Stimulated activated naive CD8-positive, alpha-beta T cell treated with anti-CD3 and anti-CD28 coated beads, Interleukin-15, Interleukin-2, amounts not matched to agents 100 U/mL and 50 U/mL, for 24 hours (primary cell): ENCODE data around the gene AEBP2.
A peak's percentile ranks its signal among the peaks of the same experiment; 100 is the strongest.
"Not testable (repeated sequence)": the region's sequence is repeated elsewhere in the genome, so short reads cannot be mapped to it uniquely, and the experiment has no call there.

Experiments
- ATAC-seq: fragments of 150-1000 bp; cut with Tn5 transposase; one replicate; pipeline ENCODE4 v1.10.0; 2021
- DNase-seq: peaks from one replicate; pipeline ENCODE4 v3.0.0; 2021

The AEBP2 gene, protein sequence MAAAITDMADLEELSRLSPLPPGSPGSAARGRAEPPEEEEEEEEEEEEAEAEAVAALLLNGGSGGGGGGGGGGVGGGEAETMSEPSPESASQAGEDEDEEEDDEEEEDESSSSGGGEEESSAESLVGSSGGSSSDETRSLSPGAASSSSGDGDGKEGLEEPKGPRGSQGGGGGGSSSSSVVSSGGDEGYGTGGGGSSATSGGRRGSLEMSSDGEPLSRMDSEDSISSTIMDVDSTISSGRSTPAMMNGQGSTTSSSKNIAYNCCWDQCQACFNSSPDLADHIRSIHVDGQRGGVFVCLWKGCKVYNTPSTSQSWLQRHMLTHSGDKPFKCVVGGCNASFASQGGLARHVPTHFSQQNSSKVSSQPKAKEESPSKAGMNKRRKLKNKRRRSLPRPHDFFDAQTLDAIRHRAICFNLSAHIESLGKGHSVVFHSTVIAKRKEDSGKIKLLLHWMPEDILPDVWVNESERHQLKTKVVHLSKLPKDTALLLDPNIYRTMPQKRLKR

DNA sequence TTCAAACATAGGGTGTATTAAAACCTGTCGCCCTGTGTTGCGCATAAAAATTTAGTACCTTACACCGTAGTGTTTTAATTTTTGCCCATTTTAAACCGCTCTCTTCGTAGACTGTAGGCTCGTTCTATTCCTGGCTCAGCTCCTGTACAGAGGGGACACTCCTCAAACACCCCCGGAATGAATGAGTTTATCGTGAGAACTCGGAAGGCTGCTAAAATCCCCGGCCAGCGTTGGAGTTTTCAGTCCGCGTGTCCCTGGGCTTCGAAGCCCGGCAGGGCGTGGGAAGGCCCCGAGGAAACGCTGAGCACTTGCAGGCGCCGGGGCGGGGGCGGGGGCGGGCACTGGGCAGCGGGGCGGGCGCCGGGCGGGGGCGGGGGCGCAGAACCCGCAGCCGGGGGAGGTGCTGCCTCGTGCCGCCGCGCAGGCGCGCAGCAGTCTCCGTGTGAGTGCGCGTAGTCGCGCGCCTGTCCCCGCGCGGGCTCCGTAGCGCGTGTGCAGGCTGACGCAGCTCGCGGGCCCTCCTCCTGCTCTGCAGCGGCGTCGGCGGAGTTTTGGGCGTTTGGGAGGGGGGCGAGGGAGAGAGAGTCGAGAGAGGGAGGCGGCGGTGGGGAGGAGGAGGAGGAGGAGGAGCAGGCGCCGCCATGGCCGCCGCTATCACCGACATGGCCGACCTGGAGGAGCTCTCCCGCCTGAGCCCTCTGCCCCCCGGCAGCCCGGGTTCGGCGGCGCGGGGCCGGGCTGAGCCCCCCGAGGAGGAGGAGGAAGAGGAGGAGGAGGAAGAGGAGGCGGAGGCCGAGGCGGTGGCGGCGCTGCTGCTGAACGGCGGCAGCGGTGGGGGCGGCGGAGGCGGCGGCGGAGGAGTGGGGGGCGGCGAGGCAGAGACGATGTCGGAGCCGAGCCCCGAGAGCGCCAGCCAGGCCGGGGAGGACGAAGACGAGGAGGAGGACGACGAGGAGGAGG, at the start of gene AEBP2:
Gene AEBP2 (plus strand): TSS at position 434 of the 960 bp plus-strand sequence. CDS start 208 bp downstream, at position 642.
- peak; percentile 80 for ATAC-seq
- DNase-seq: peak; percentile 83

DNA sequence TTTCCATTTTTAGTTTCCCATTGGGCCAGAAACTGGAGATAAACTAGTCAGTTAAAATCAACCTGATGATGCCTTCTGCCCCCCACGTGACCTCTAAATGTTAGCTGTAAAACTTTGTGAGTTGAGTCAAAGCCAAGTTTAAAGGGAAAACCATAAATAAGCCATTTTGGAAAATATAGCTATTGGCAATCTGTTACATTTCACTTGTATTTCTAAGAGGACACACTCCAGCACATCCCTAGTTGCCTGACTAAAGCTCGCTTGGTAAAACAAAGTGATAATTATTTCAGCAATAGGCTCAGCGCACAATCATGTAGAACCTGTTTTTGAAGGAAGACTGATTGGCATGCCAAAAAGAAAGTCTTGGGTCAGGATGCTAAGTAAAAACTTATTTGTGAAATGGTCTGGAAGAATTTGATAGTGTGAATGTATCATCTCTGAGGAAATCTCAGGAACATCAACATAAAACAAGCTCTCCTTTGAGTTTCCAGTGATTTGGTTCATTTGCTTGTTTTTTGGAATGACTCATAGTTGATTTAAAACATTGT, 49.2 kb upstream of the AEBP2 start:
- DNase-seq: no peak
- ATAC-seq: no peak

DNA sequence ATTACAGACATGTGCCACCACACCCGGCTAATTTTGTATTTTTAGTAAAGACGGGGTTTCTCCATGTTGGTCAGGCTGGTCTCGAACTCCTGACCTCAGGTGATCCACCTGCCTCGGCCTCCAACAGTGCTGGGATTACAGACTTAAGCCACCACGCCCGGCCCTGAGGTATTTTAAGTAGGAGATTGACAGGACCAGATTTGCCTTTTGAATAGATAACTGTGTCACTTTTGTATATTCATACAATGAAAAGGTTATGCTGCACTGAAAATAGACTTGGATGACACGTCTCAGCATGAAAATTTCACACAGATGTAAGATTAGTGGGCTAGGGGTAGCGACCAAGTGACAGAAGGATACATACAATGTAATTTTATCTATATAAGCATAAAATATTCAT, 46.6 kb upstream of the AEBP2 start:
- not testable (repeated sequence) for ATAC-seq, DNase-seq

DNA sequence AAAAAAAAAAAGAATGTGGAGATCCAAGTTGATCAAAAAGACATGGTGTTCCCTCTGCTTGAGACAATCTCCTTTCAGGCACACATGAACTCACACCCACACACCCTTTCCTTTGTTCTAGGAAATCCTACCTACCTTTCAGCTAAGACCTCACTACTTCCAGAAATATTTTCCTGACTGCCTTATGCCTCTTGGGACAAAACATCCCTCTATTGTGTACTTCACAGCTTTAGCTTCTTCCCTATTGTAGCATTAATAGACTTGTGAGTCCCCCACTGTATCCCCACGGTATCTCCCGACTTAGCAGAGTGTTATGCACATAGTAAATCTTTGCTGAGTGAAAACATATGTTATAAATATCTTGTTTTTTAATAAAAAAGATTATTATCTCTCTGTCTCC, 44.9 kb upstream of the AEBP2 start:
- no peak for ATAC-seq

DNA sequence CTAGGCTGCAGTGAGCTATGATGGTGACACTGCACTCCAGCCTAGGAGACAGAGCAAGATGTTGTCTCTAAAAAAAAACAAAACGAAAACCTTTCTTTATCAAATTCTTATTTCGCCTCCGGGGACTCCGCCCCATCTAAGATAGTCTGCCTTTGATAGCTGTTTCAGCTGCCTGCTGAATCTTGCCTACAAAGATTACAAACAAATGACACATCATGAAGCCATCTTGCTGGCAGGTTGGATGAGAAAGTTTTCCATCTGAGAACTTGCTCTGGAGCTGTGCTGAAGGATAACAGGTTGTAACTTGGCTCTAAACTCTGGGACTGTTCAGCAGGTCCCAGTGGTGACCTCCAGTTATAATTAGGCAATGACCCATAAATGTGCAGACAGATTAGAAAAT, 41.8 kb upstream of the AEBP2 start:
- no peak for DNase-seq
- ATAC-seq: no peak

More for the DNA sequence above, 44.9 kb upstream of the AEBP2 start:
- no peak for DNase-seq

DNA sequence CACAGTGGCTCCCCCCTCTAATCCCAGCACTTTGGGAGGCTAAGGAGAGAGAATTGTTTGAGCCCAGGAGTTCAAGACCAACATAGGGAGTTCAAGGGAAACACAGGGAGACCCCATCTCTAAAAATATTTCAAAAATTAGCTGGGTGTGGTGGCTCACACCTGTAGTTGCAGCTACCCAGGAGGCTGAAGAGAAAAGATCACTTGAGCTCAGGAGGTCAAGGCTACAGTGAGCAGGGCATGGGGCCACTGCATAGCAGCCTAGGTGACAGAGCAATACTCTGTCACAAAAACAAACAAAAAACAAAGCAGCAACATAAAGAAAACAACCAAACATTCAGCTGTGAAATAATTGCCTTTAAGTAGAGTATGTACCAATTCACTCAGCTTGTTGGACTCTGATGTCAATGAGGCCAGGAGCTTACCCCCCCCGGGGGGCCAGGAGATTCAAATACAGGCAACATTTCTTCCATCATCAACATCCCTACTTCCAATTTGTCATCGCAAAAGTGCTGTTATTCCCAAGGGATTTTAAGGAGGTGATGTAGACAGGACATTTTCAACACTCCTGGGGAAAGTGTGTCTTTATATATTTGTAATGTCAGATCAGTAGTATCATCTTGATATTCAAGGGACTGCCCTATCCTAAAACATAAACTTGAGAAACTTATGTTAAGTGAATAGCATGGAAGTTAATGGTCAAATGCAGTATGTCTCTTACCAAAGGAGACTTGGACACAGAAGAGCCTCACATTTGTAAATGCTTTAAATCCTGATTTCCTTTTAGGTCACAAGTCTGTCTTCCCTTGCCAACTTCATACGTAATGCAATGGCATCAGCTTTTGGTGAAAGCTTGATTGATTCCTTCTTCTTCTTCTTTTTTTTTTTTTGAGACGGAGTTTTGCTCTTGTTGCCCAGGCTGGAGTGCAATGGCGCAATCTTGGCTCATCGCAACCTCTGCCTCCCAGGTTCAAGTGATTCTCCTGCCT, 40.6 kb upstream of the AEBP2 start:
- no peak for DNase-seq
- no peak for ATAC-seq

DNA sequence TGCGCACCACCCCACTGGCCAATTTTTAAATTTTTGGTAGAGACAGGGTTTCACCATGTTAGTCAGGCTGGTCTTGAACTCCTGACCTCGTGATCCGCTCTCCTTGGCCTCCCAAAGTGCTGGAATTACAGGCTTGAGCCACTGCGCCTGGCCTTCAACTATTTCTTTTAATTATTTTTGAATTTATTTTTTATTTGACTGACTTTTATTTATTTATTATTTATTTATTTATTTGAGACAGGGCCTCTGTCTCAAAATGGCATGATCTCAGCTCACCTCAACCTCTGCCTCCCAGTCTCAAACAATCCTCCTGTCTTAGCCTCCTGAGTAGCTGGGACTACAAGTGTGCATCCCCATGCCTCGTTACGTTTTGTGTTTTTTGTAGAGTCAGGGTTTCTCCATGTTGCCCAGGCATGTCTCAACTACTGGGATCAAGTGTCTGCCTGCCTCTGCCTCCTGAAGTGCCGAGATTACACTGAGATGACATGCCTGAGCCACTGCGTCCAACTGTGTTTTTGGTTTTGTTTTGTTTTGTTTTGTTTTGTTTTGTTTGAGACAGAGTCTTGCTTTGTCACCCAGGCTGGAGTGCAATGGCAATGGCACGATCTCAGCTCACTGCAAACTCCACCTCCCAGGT, 38.5 kb upstream of the AEBP2 start:
- ATAC-seq, DNase-seq: not testable (repeated sequence)

DNA sequence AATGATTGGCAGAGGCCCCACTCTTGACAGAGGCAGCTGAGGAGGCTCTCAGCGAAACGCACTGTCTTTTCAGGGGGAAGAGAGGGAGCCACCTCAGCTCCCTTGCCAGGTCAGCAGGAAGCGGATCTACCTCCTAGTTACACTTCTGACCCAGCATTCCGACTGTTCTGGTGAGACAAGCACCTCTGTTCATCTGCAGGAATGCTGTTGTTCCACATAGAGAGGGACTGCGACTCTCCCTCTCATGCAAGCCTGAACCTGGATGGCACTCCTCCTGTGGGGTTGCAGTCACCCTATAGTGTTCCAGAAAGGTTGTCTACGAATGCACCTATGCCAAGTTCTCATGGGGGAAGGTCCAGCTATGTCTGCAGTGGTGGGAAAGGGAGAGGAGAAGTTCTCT, 37.1 kb upstream of the AEBP2 start:
- no peak for DNase-seq
- no peak for ATAC-seq

DNA sequence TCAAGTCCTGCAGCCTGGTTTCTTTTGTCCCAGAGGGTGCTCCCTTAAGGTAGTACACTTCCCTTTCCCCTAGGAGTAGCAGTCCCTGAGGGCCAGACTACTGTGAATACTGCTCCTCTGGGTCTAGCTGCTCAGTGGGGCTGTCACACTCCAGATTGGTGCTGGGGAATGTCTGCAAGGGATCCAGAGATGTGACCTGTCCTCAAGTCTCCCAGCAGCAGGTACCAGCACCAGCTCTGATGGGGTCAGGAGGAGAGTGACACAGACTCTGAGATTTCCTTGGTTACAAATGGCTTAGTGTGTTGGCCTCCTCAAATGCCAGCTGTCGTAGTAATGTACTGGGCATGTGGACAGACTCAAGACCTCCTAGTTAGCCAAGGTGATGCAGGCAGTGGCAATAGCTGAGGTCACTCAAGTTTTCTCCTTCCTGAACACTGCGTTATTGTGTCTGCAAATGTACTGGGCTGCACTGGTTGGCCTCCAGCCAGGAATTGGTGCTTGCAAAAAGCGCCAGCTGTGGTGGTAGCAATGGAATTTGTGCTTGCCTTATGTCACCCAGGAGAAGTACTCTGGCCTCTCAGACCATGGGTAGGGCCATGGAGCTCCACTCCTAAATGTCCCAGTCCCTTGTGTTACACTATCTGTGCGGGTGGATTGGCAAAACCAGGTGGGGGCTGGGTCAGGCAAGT, 36.4 kb upstream of the AEBP2 start:
- DNase-seq: no peak
- ATAC-seq: no peak

DNA sequence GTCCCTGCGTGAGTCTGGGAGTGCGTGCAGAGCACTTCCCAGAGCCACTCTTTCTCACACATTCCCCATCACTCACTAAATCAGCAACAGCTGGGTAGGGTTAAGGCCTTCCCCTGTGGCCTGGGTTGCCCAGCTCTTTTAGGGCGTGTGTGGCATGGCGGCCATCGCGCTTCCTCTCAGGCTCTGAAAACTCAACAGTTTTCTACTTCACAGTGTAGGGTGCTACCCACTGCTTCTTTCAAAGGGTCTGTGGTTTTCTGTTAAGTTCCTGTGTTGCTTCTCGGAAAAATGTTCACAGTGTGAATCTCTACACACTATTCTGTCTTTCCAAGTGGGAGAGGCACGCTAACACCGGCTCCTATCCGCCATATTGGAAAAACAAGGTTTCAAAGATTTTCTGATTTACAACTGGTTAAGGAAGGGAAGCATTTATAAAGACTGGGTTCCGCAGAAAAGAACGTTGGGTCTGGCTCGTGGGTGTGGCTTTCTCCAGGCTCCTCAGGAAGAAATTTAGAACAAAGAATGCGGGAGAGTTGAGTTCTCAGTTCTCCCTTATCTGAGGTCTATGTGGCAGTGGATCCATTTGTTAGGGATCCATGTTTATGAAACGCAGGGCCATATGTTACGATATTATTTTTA, 34.9 kb upstream of the AEBP2 start:
- ATAC-seq (peak; percentile 28), DNase-seq (peak; percentile 15)

DNA sequence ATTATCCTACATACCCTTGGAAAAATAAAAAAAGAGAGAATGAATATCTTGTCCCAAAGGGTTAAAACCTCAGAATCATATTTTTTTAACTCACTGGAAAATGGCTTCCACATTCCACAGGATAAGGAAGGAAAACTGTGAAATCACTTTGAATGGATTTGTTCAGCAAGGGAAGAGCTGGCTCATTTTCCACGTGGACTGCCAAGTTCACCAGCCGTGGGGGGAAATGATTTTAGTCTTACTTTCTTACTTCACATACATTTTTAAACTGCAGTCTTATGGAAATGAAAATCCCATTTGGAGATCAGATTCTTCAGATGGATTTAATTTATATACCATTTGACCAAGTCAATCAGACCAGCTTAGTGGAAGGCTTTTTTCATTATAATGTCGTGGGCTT, 29.9 kb upstream of the AEBP2 start:
- no peak for ATAC-seq
- DNase-seq: no peak

DNA sequence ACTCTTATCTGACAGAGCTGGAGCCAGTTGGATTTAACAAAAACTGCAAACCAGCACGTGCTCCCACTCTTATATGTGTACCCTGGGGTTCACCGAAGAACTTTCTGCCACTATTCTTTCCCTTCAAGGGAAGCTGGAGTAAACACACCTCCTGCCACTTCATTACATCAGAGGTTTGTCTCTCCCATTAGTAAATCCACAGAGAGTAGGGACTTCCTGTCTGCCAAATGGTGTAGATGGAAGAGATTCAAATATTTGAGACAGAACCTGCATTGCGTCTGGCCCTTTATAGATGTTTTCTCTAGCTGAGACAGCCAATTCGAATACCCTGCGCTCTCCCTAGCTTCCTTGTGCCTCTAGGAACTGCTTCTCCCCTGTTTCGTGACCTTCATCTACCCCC, 29.1 kb upstream of the AEBP2 start:
- no peak for DNase-seq

DNA sequence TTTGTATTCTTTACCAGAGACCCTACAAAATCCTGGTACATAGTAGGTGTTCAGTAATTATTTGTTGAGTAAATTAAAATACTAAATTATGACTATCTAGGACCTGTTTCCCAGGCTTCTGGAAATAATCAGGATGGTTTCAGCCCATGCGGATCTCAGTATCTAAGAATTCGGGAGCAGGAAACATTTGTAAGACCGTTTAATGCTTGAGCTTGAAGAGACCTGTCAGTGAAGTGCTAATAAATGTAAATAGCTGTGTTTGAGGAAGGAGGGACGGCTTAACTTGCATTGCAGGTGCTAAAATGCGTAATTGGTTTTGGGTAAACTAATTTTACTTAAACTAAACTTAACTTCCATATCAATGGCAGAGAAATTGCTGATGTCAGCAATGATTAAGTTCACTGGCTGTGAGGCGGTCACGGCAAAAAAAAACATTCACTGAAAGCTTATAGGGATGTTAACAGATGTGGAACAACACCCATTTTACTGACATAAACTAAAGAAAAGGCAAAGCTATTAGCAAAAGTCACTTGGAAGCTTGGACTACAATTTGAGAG, 28.6 kb upstream of the AEBP2 start:
- DNase-seq (no peak), ATAC-seq (no peak)

More for the DNA sequence above, 29.1 kb upstream of the AEBP2 start:
- no peak for ATAC-seq

DNA sequence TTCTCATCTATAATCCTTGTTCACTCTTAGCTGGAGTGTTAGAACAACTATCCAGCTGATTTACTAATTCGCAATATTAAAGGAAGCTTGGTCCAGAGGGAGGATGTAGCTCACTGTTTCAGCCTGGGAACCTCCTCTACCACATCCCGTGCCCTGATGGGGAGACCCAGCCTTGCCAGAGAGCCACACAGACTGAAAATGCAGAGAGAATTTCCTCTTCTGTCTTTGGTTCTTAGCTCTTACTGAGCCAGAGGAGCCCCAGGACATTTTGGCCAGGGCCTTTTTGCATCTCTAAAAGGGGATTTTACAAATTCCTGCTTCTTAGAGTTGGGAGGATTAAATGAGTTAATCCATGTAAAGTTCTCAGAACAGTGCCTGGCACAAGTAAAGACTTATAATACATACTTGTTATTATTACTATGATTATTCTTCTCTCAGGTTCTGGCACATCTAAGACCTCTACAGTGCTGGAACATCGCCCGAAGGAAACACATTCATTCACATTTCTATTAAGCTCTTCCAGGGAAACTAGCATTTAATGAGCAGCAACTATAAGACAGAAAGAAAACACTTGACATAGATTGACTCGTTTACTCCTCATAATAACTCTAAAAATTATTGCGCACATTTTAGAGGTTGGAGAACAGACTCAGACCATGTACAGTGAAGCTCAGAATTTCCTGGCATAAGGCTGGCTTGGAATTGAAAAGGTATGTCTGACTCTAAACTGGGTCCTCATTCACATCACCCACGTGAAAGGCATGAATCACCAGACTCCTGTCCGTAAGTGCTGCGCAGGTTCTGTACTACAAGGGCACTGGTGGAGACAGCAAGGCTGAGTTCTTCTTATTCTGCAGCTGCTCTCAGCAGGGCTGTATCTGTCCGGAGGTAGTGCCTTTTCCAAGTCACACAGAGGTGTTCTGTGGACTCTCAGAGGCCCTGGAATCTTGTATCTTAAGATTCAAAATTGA, 27.8 kb upstream of the AEBP2 start:
- DNase-seq (no peak), ATAC-seq (no peak)

DNA sequence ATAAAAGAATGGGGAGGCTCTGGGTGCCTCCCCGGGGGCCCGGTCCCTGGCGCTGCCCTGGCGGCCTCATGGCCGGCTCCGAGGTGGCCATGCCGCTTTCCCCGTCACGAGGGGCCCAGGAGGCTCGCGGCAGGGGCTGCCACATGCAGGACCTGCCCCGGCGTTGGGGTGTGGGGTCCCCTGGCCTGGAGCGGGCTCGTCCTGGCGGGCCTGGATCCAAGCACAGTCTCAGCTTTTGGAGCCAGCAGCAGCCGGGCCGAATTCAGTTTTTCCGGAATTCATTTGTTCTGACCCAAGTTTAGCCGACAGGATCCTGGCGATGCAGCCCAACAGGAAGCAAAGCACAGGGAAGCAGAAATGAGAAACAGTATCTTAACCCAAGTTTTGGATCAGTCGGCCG, 26.4 kb upstream of the AEBP2 start:
- DNase-seq: no peak
- no peak for ATAC-seq

DNA sequence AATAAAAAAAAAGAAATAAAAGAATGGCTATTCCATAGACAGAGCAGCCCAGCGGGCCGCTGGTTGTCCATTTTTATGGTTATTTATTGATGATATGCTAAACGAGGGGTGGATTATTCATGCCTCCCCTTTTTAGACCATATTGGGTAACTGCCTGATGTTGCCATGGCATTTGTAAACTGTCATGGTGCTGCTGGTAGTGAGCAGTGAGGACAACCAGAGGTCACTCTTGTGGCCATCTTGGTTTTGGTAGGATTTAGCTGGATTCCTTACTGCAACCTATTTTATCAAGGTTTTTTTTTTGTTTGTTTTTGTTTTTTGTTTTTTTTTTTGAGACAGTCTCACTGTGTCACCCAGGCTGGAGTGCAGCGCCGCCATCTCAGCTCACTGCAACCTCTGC, 25.7 kb upstream of the AEBP2 start:
- DNase-seq, ATAC-seq: not testable (repeated sequence)

DNA sequence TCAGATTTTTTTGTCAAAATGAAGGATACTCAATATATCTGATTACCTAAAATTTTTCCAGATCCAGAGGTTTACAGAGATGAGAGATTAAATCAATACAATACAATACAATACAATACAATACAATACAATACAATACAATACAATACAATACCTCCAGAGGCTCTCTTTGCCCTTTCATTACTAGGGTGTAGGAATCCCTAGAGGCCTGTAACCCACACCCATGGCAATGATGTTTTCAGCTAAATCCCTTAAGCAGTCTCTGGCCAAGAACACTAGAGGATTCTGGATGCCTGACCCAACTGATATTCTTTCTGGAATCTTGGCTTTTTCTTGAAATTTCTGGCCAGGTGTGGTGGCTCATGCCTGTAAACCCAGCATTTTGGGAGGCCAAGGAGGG, 23.7 kb upstream of the AEBP2 start:
- ATAC-seq (no peak), DNase-seq (no peak)

DNA sequence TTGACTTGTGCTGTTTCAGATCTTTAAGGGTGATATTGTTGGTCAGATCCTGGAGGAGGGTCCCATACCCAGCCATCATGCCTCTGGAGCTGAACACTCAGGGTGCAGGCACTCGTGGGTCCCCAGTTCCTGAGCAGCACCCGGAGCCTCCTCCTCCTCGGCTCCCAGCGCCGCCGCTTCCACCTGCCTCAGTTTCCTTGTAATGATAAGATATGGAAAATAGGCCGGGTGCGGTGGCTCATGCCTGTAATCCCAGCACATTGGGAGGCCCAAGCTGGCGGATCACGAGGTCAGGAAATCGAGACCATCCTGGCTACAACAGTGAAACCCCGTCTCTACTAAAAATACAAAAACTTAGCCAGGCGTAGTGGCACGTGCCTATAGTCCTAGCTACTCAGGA, 20.2 kb upstream of the AEBP2 start:
- DNase-seq (no peak), ATAC-seq (no peak)
